ENCODE results near the gene ZNF121.
"Not testable (repeated sequence)": the region's sequence is repeated elsewhere in the genome, so short reads cannot be mapped to it uniquely, and the experiment has no call there.

The ZNF121 gene

DNA sequence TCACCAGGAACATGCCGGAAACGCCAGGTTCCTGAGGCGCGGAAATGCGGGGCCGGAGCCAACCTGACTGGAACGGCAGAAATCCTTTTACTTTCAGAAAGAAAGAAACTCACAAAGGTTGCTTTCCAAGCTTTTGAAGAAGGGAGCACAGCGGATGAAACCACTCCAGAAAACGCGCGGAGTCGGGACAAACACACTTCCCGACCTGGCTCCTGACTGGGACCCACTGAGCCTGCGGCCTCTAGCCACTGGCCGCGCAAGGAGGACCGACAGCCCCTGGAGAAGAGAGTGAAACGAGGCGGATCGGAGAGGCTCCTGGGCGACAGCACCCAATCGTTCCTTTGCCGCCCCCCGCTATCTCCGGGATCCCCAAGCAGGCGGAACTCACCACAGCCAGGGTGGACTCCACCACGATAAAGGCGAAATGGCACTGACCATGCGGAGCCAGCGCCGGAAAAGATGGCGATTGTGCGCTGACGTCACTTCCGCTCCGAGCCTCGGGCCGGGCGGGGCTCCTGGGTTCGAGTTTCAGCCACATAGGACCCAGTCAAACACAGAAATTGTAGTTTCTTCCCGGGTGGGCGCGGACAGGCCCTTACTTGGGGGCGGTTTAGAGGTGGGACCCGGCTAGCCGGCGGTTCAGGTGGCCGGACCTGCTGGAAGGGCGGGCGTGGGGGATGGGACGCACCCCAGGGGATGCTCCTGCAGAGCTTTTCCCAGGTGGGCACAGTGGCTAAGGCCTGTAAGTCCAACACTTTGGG lies at the start of gene ZNF121:
Gene ZNF121 (minus strand): TSS at position 432 of the 761 bp plus-strand sequence. CDS start 16,407 bp downstream, outside the sequence.
- in situ Hi-C loops (cut with MboI; ENCODE audit: low pct_unique_long_range_greater_than_20kb, low sequenced_read_pairs): no loop called here
- peak; percentile 92 for DNase-seq

- in situ Hi-C loops (cut with MboI; ENCODE audit: low pct_unique_long_range_greater_than_20kb, low sequenced_read_pairs): no loop called here
- DNase-seq: peak; percentile 31
Measured at GRCh38 chr19:9627856-9628255, 43.6 kb upstream of the ZNF121 start.

- in situ Hi-C loops (cut with MboI; ENCODE audit: low pct_unique_long_range_greater_than_20kb, low sequenced_read_pairs): no loop called here
- DNase-seq: peak; percentile 26
Measured at GRCh38 chr19:9622531-9622930, 38.2 kb upstream of the ZNF121 start.

DNA sequence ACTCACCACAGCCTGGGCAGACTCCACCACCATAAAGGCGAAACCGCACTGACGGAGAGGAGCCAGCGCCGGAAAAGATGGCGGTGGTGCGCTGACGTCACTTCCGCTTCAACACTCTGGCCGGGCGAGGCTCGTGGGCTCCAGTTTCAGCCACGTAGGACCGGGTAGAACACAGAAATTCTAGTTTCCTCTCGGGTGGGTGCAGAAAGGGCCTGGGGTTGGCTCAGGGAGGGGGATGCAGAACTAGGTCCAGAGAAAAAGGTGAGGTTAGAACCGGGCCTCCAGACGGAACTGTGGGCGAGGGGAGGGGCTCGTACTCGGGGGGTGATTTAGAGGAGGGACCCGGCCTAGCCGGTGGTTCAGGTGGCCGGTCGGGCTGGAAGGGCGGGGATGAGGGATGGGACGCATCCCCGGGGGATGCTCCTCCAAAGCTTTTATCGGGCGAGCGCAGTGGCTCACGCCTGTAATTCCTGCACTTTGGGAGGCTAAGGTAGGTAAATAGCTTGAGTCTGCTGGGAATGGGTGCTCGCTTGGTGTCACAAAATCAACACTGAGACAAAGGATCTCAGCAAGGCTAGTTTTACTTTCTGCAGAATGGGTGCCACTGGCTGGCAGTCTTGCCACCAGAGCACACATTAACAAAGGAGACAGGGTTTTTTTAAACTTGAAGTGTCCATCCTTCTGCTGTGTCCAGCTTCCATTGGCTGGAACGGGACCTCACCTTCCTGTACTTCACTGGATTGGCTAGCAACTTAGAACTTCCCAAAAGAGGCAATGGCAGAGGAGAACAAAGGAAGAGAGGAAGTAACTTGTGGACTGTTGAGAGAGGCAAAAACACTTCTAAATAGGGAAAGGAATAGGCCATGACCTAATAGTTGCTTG lies 37.1 kb upstream of the ZNF121 start, which contains the start of gene ZNF561:
Gene ZNF561 (minus strand): TSS at position 77 of the 882 bp plus-strand sequence. CDS start 1,776 bp downstream, outside the sequence.
- peak; percentile 92 for DNase-seq
- in situ Hi-C loops (cut with MboI; ENCODE audit: low pct_unique_long_range_greater_than_20kb, low sequenced_read_pairs): no loop called here

DNA sequence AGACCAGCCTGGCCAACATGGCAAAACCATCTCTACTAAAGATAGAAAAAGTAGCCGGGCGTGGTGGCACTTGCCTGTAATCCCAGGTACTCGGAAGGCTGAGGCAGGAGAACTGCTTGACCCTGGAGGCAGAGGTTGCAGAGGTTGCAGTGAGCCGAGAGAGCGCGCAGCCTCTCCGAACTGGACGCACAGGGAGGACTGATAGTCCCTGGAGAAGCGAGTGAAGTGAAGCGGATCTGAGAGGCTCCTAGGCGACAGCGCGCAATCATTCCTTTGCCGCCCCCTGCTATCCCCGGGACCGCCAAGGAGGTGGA lies 36.5 kb upstream of the ZNF121 start:
- in situ Hi-C loops (cut with MboI; ENCODE audit: low pct_unique_long_range_greater_than_20kb, low sequenced_read_pairs): no loop called here
- no peak for DNase-seq

DNA sequence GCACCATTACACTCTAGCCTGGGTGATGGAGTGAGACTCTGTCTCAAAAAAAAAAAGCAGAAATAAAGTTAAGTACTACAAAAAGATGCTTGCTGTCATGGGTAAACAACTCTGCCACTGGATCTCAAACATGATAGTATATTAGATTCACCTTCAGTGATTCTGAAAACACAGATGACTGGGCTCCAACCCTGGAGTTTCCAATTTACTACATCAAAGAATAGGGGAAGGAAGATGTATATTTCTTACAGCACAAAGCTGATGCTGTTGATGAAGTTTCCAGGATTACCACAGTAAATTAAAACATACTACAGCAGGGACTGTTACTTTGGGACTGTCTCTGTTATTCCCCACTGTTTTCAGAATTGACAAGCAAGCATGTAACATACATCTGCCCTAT lies 31.5 kb upstream of the ZNF121 start:
- in situ Hi-C loops (cut with MboI; ENCODE audit: low pct_unique_long_range_greater_than_20kb, low sequenced_read_pairs): no loop called here
- DNase-seq: no peak

- in situ Hi-C loops (cut with MboI; ENCODE audit: low pct_unique_long_range_greater_than_20kb, low sequenced_read_pairs): no loop called here
- peak; percentile 24 for DNase-seq
Measured at GRCh38 chr19:9610484-9611113, 26.3 kb upstream of the ZNF121 start.

- in situ Hi-C loops (cut with MboI; ENCODE audit: low pct_unique_long_range_greater_than_20kb, low sequenced_read_pairs): no loop called here
Measured at GRCh38 chr19:9608912-9609311, 24.6 kb upstream of the ZNF121 start.

DNA sequence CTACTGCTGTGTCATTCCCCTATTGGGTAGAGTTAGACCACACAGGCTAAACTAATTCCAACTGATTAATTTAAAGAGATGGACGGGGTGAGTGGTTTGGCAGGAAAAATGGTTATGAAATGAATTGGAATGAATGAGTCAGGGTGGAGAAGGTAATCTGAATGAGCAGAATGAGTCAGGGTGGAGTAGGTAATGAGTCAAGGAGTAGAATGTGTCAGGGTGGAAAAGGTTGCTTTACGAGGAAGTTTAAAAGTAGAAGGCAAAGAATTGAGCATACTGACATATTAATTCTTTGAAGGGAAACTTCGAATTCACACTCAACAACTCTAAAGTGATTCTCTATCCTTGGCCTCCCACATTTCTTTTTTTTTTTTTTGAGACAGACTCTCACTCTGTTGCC lies 12.7 kb upstream of the ZNF121 start:
- in situ Hi-C loops (cut with MboI; ENCODE audit: low pct_unique_long_range_greater_than_20kb, low sequenced_read_pairs): no loop called here
- DNase-seq: no peak

More at GRCh38 chr19:9608912-9609311, 24.6 kb upstream of the ZNF121 start:
- DNase-seq: no peak

- DNase-seq: peak; percentile 83
Measured at GRCh38 chr19:9586764-9587163, 2.5 kb upstream of the ZNF121 start.

GRCh38 chr19:9582081-9582725 lies 2.1 kb downstream of the ZNF121 start:
- in situ Hi-C loops (cut with MboI; ENCODE audit: low pct_unique_long_range_greater_than_20kb, low sequenced_read_pairs); DNase-seq: not testable (repeated sequence)

More at GRCh38 chr19:9586764-9587163, 2.5 kb upstream of the ZNF121 start:
- in situ Hi-C loops (cut with MboI; ENCODE audit: low pct_unique_long_range_greater_than_20kb, low sequenced_read_pairs): no loop called here

- DNase-seq: no peak
- in situ Hi-C loops (cut with MboI; ENCODE audit: low pct_unique_long_range_greater_than_20kb, low sequenced_read_pairs): no loop called here
Measured at GRCh38 chr19:9580728-9581127, 3.6 kb downstream of the ZNF121 start.

DNA sequence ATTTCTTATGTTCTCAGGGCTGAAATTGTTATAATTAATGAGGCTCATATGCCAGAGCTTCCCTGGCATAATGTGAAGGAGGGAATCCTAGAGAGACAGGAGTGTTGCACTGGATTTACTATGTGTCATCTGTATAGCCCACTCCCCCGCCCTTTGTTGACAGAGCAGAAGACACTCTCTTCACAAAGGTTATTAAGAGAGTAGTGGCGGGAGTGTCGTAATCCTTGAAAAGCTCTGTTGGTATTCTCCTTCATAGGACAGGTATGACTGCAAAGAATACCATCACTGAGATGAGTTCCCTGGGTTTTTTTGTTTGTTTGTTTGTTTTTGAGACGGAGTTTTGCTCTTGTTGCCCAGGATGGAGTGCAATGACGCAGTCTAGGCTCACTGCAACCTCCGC lies 14.0 kb downstream of the ZNF121 start:
- in situ Hi-C loops (cut with MboI; ENCODE audit: low pct_unique_long_range_greater_than_20kb, low sequenced_read_pairs): no loop called here
- no peak for DNase-seq

DNA sequence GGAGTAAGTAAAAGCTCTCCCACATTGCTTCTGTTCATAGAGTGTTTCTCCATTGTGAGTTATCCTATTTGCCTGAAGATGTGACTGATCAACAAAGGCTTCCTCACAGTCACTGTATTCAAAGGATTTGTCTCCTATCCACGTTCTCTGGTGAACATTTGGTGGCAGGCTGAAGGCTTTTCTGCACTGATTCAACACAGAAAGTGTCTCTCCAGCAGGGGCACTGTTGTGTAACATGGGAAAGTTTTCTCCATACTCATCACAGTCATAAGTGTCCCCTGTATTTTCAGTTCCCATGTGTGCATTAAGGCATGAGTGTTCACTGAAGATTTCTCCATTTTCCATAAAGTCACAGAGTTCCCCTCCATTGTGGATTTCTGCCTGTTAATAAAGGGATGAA lies 17.6 kb downstream of the ZNF121 start:
- DNase-seq: no peak
- in situ Hi-C loops (cut with MboI; ENCODE audit: low pct_unique_long_range_greater_than_20kb, low sequenced_read_pairs): no loop called here

GRCh38 chr19:9565900-9566705 lies 18.2 kb downstream of the ZNF121 start:
- DNase-seq: peak; percentile 54

GRCh38 chr19:9552536-9553274 lies 31.6 kb downstream of the ZNF121 start:
- no peak for DNase-seq

More at GRCh38 chr19:9565900-9566705, 18.2 kb downstream of the ZNF121 start:
- in situ Hi-C loops (cut with MboI; ENCODE audit: low pct_unique_long_range_greater_than_20kb, low sequenced_read_pairs): no loop called here

DNA sequence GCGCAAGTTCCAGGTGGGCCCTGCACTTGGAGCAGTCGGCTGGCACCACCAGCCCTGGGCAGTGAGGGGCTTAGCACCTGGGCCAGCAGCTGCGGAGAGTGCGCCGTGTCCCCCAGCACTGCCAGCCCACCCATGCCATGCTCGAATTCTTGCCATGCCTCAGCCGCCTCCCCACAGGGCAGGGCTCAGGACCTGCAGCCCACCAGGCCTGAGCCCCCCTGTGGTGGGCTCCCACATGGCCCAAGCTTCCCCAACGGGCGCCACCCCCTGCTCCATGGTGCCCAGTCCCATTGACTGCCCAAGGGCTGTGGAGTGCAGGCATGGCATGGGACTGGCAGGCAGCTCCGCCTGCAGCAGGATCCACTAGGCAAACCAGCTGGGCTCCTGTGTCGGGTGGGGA lies 36.4 kb downstream of the ZNF121 start:
- in situ Hi-C loops (cut with MboI; ENCODE audit: low pct_unique_long_range_greater_than_20kb, low sequenced_read_pairs): no loop called here
- no peak for DNase-seq

More at GRCh38 chr19:9552536-9553274, 31.6 kb downstream of the ZNF121 start:
- in situ Hi-C loops (cut with MboI; ENCODE audit: low pct_unique_long_range_greater_than_20kb, low sequenced_read_pairs): no loop called here

DNA sequence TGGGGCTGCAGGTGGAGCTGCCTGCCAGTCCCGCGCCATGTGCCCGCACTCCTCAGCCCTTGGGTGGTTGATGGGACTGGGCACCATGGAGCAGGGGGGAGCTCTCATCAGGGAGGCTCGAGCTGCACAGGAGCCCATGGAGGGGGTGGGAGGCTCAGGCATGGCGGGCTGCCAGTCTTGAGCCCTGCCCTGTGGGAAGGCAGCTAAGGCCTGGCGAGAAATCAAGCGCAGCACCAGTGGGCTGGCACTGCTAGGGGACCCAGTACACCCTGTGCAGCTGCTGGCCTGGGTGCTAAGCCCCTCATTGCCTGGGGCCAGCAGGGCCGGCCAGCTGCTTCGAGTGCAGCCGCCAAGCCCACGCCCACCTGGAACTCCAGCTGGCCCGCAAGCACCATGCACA lies 43.0 kb downstream of the ZNF121 start:
- DNase-seq; in situ Hi-C loops (cut with MboI; ENCODE audit: low pct_unique_long_range_greater_than_20kb, low sequenced_read_pairs): not testable (repeated sequence)
